ENCODE results near the gene RPS15.

RPS15 gene

GRCh38 chr19:1400281-1401137, 37.7 kb upstream of the RPS15 start:
- peak; percentile 65 for DNase-seq

GRCh38 chr19:1401138-1401888, 36.9 kb upstream of the RPS15 start, which contains the start of gene GAMT:
Gene GAMT (minus strand): TSS chr19:1401542. CDS start chr19:1401476, 66 bp downstream.
- peak; percentile 70 for DNase-seq

- DNase-seq, result no peak
These were observed 36.3 kb upstream of the RPS15 start for GRCh38 chr19:1401889-1402217.

- DNase-seq, result no peak
These were observed 35.7 kb upstream of the RPS15 start for GRCh38 chr19:1402411-1403070.

- peak; percentile 100 for DNase-seq
These were observed 31.2 kb upstream of the RPS15 start for GRCh38 chr19:1406774-1407527.

DNA sequence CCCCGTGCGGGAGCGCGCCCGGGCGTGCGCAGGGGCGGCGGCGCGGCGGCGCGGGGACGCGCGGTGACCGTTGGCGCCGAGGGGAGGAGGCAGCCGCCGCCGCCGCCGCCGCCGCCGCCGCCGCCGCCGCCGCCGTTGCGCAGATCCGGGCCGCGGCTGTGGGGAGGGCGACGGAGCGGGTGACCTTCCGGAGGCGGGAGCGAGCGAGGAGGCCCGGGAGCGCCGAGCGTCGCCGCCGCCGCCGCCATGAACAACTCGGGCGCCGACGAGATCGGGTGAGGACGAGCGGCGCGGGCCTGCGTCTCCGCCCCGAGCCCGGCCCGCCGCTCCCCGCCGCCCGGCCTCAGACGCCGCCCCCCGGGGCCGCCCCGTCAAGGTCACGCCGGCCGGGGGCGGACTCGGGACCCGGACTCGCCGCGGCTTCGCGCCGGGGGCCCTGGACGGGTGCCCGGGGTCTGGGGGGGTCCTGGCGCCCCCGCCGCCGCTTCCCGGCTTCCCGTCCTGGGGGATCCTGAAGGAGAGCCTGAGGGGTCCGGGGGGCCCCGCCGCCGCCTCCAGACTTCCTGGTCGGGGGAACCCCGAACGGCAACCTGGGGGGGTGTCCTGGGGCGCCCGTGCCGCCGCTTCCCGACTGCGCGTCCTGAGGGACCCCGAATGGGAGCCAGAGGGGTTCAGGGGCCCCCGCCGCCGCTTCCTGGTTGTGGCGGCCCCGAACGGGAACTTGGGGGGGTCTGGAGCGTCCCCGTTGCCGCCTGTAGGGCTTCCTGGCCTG, 30.5 kb upstream of the RPS15 start, which contains the start of gene DAZAP1:
Gene DAZAP1 (plus strand): TSS at position 59 of the 772 bp plus-strand sequence. CDS start 188 bp downstream, at position 247.
- no peak for DNase-seq

DNA sequence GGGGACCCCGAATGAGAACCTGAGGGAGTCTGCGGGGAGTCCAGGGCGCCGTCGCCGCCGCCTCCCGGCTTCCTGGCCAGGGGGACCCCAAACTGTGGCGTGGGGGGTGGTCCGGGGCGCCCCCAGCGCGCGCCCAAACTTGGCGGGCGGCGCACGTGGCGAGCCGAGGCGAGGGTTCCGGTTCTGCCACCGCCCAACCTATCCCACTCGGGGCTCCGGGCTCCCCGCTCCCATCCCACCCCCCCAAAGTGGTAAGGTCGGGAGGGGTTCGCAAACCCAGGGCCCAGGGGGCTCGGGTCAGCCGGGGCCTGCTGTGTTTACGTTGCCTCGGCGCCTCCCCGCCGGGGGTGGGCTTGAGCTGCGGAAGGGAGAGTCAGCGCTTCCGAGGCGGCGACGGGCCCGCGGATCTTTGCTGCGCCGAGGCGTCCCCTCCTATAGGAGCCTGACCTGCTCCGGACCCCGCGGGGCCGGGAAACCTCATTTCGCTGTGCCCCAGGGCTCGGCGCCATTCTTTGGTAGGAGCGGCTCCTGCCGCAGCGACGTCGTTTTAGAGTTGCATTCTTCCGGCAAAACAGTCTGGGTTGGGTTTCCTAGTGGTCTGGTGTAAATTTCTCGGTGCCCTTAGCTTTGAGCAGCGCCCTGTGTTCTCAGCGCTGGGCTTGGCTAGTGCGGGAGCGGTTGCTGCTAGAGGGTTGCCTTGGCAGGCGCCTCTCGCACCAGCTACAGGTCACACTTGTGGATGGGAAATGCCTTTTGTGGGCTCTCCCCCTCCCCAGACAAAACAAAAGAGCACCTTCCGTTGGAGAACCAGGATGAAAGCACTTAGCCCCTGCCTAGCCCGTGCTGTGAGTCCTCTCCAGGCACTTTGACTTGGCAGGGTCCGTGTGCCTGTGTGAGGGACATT, 29.6 kb upstream of the RPS15 start:
- DNase-seq, result peak; percentile 71

DNA sequence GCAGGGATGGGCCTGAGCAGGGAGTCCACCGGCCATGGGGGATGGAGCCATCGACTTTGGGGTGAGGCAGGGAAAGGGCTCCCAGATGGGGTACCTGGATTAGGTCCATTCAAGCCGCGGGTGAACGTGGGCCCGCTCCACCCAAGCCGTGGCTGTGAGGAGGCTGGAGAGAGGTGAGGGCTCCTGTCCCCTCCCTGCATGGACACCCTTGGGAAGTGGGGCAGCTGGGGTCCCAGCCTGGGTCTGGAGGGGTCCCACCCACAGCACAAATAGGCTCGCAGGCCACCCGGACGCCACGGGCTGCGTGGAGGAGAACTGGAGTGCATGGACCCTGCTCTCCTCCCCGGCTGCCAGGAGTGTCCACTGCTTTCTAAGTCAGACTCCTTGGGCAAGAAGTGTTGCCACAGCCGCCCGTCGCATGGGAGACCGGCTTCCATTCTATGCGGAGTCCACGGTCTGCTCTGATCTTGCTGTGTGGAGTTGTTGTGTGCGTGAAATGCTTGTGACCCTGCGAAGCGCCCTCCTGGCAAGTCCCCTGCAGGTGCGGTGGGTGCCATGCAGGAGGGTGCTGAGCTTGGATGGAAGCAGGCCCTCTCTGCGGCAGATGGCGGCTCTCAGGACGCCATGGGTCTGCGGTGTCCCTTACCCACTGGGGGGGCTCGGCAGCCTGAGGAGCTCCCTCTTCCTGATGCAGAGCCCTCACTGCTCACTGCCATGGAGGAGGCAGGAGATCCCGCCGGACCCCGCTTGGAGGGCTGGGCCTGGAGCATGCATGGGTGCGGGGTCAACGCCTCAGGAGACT, 28.8 kb upstream of the RPS15 start:
- DNase-seq, result no peak

- DNase-seq, result no peak
These were observed 27.9 kb upstream of the RPS15 start for GRCh38 chr19:1410136-1410786.

GRCh38 chr19:1410789-1411188, 27.4 kb upstream of the RPS15 start:
- DNase-seq, result no peak

DNA sequence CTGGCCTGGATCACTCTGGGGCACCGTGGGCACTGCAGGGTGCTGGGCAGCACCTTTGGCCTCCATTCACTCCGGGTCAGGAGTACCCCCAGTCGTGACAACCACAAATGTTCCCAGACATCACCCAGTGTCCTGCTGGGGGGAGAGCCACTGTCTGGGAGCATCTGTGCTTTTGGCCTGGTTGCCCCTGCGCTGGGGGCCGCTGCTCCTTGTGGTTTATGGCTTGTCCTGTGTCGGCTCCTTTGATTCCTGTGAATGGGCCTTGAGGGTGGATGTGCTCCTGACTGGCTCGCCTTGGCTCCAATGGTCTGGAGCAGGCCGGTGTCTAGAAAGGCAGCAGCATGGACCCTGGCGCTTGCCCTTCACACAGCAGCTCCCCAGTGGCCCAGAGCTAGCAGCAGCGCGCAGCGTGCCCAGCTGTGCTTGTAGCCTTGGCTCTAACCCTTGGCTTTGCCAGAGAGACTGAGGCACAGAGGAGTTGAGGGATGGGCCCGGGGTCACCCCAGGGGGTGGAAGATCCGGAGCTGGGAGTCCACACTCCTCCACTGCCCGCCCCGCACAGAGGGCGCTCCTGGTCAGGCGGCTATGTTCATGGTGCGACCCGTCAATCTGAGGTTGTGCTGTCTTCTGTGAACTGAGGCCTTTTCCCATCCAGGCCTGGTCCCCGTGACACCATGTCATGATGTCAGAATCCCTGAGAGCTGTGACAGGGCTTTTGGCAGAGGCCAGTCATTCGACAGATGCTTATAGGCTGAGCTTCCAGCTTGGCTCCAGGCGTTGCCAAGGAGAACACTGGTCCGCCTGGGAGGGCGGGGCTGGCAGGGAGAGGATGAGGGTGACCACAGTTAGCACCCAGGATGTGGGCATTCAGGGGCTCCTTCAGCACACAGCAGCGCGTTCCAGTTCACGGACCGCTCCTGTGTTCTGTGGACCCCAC, 26.7 kb upstream of the RPS15 start:
- no peak for DNase-seq

DNA sequence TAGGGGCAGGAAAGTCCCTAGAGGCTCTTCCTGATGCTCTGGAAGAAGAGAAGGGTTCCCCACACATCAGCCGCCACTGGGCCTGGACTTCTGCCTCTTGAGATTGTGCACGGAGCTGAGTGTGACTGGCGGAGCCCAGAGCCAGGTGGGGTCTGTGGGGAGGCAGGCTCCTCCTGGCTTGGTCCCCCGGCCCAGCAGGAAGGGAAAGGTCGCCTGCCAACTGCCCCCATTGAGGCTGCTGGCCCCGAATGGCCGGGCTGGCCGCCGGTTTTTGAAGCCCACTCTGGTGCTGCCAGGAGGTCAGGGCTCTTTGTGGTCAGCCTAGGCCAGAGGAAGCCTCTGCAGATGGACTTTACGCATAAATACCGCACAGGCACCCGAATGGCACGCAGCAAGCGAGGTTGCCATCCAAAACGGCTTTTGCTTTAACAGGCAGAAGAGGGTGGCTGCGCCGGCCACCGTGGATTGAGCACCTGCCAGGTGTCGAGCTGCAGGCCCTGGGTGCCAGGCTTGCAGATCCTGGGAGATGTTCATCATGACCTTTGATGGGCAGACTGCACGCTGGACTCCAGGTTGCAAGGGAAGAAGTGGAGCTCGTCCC, 25.8 kb upstream of the RPS15 start:
- DNase-seq, result no peak

GRCh38 chr19:1412995-1413800, 25.0 kb upstream of the RPS15 start:
- no peak for DNase-seq

DNA sequence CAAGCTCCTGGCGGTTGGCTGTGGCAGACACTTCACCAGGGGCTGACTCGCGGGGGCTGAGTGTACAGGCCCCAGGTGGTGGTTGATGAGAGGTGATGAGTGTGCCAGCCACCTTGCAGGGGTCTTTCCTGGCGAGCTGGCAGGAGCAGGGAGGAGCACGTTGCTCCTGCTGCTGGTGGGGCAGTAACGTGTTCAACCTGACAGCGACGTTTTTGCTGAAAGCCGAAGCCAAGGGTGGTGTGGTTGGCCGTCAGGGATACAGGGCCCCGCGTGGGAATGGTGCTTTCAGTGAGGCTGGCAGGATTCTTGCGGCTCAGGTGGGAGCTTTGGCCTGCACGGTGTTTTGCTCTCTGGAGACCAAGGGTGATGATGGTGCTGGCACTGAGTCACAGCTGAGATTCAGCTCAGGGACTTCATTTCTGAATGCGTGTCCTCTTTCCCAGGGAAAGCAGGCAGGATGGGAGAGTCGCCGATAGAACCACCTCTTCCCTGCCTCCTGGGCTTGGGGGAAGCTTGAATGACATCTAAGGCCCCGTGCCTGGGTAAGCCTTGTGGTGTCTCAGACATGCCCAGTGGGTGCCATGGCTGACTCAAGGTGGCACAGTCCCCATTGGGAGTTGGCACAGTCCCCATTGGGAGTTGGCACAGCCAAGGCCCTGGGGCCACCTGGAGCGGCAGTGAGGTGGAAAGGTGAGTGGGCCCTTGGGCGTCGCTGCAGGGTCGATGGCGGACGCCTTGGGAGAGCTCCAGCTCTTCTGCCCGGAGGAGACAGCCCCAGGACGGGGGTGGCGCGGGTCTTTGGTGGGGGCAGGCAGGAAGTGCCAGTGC, 22.0 kb upstream of the RPS15 start:
- DNase-seq, result no peak

GRCh38 chr19:1417145-1417544, 21.1 kb upstream of the RPS15 start:
- no peak for DNase-seq

Measured in right kidney (tissue), 1 donor.